HepG2 (cell line): ENCODE data around the gene CLEC10A. TPM values are rescaled to one million over a fixed set of nuclear protein-coding genes. Genes with fewer than 3 reads are reported as not detected.

ENCODE experiments used
- ATAC-seq: fragments of 200-7000 bp; cut with Tn5 transposase; 3 replicates; pipeline ENCODE4 v1.9.1; 2020; ENCODE audit warnings: mild to moderate bottlenecking, moderate library complexity
- BruUV-seq: library from RNA; stranded (reverse); fragments of 400-500 nt; replicated peaks from 2 replicates; lab custom pipeline; 2021; lab: Mats Ljungman, UMichigan
- CTCF ChIA-PET: fragments of 300-600 bp; formaldehyde crosslinking; extraction: SDS; loops from one replicate; lab custom pipeline; 2021; ENCODE audit warnings: low total read pairs, inconsistent platforms, low intra/inter-chr PET ratio; lab: Yijun Ruan, JAX
- POLR2A ChIA-PET: fragments of 350-600 bp; sonication (Branson Sonifier 250); formaldehyde crosslinking; loops from one replicate; lab custom pipeline; 2020; ENCODE audit warnings: antibody characterized with exemption, inconsistent platforms; lab: Yijun Ruan, JAX
- DNase-seq: peaks from one replicate; pipeline ENCODE4 v3.0.0-alpha.2; 2015; ENCODE audit warnings: low spot score
- FAIRE-seq: peaks from 3 replicates; lab custom pipeline; 2011; peaks lifted over from hg19 to GRCh38; lab: Jason Lieb, UNC
- H2AFZ ChIP-seq: one replicate; pipeline ENCODE4 v1.6.1; 2011; ENCODE audit warnings: low read length, inconsistent platforms
- H3K27ac ChIP-seq: fragments of 300-600 bp; 3 replicates; pipeline ENCODE4 v1.8.0; 2011; ENCODE audit warnings: mixed run types, mild to moderate bottlenecking, mixed read lengths, low read length, inconsistent platforms; ENCODE audit not compliant: insufficient read depth; ENCODE audit errors: extremely low read length
- H3K27me3 ChIP-seq, 2 experiments: fragments of 200-600 bp in 1 of 2; 2 replicates in 1 of 2; 3 replicates in 1 of 2; pipeline versions ENCODE4 v1.6.0 to v1.8.0; 2011; ENCODE audit warnings: low read length in 2 of 2, mild to moderate bottlenecking in 2 of 2, moderate library complexity in 2 of 2, inconsistent platforms in 1 of 2; ENCODE audit not compliant: insufficient read depth in 2 of 2, control insufficient read depth in 1 of 2
- H3K36me3 ChIP-seq, 2 experiments: fragments of 200-600 bp in 1 of 2; replicated peaks in 1 of 2; 2 replicates in 1 of 2; 3 replicates in 1 of 2; pipeline versions ENCODE4 v1.5.1 to v1.8.0; 2011; ENCODE audit warnings: low read length in 2 of 2, inconsistent platforms in 1 of 2; ENCODE audit not compliant: insufficient read depth in 2 of 2, control insufficient read depth in 1 of 2
- H3K4me1 ChIP-seq: 2 replicates; pipeline ENCODE4 v1.5.1; 2012; ENCODE audit warnings: low read length, inconsistent platforms; ENCODE audit not compliant: insufficient read depth
- H3K4me2 ChIP-seq: 2 replicates; pipeline ENCODE4 v1.6.0; 2011; ENCODE audit warnings: low read depth, low read length, inconsistent platforms
- H3K4me3 ChIP-seq, 3 experiments: fragments of 200-600 bp in 1 of 3; sonication (generic), shearing (Covaris generic) in 1 of 3; replicated peaks in 1 of 3; 2 replicates each; pipeline ENCODE4 v1.5.1; 2011 to 2016; ENCODE audit warnings: low read length in 3 of 3, inconsistent platforms in 2 of 3, low read depth in 2 of 3, mild to moderate bottlenecking in 2 of 3, control low read depth in 1 of 3, mixed read lengths in 1 of 3; ENCODE audit not compliant: insufficient read depth in 1 of 3
- H3K79me2 ChIP-seq: one replicate; pipeline ENCODE4 v1.6.1; 2011; ENCODE audit warnings: low read length, inconsistent platforms; ENCODE audit not compliant: insufficient read depth
- H3K9ac ChIP-seq: 2 replicates; pipeline ENCODE4 v1.6.0; 2011; ENCODE audit warnings: mild to moderate bottlenecking, low read depth, low read length, inconsistent platforms; ENCODE audit not compliant: insufficient read depth
- H3K9me3 ChIP-seq: 2 replicates; pipeline ENCODE4 v1.5.1; 2012; ENCODE audit warnings: mild to moderate bottlenecking, low read length
- H4K20me1 ChIP-seq: 2 replicates; pipeline ENCODE4 v1.6.0; 2011; ENCODE audit warnings: inconsistent platforms, mild to moderate bottlenecking, low read length, moderate library complexity; ENCODE audit not compliant: insufficient read depth
- AKAP8 ChIP-seq: sonication (generic); formaldehyde crosslinking; IDR thresholded peaks from 2 replicates; pipeline ENCODE4 v1.5.1; 2020; ENCODE audit warnings: mild to moderate bottlenecking, missing genetic modification reagents
- DNMT3B ChIP-seq: conservative IDR thresholded peaks from 2 replicates; pipeline ENCODE4 v1.6.1; 2016; ENCODE audit warnings: missing biosample characterization, control low read depth
- FOXO4 ChIP-seq: sonication (generic); formaldehyde crosslinking; conservative IDR thresholded peaks from 2 replicates; pipeline ENCODE4 v1.8.1; 2023; ENCODE audit warnings: missing genetic modification reagents
- HNRNPH1 ChIP-seq: fragments of 200-400 bp; formaldehyde crosslinking; optimal IDR thresholded peaks from 2 replicates; pipeline ENCODE3; 2017; ENCODE audit warnings: mild to moderate bottlenecking, low read depth, low read length
- JDP2 ChIP-seq: sonication (generic); formaldehyde crosslinking; IDR thresholded peaks from 2 replicates; pipeline ENCODE4 v1.8.1; 2022; ENCODE audit warnings: missing genetic modification reagents, borderline replicate concordance
- LCORL ChIP-seq, 2 experiments: fragments of 450-650 bp in 1 of 2; sonication (generic) in 1 of 2; formaldehyde crosslinking in 1 of 2; IDR thresholded peaks; 2 replicates each; pipeline versions ENCODE4 v1.5.0 to v1.6.1; 2017 to 2020; ENCODE audit warnings: antibody characterized with exemption in 1 of 2, missing genetic modification reagents in 1 of 2
- PAF1 ChIP-seq: IDR thresholded peaks from 2 replicates; pipeline ENCODE4 v1.6.1; 2016; ENCODE audit warnings: missing genetic modification reagents, missing compliant biosample characterization
- ZNF772 ChIP-seq: sonication (generic); formaldehyde crosslinking; IDR thresholded peaks from 2 replicates; pipeline ENCODE4 v1.5.0; 2020; ENCODE audit warnings: mild to moderate bottlenecking, missing genetic modification reagents
- WGBS: methylation state at CpG from one replicate; pipeline ENCODE4 v1.1.6; 2017; ENCODE audit warnings: low lambda C conversion rate; 5-methylcytosine and 5-hydroxymethylcytosine counted together
- in situ Hi-C: cut with HindIII; loops from 2 replicates; pipeline ENCODE4 v1.10.0; 2017; ENCODE audit warnings: low pct_unique_long_range_greater_than_20kb; ENCODE audit not compliant: extremely low pct_ligation_motif_present
- intact Hi-C: fragments of 100-400 bp; cut with micrococcal nuclease; formaldehyde crosslinking; loops from one replicate; pipeline ENCODE4 v1.10.0; 2022; ENCODE audit not compliant: unreplicated experiment
- polyA plus RNA-seq, 8 experiments: library from polyadenylated mRNA; depleted of rRNA in 3 of 8; stranded (reverse) in 7 of 8; unstranded in 1 of 8; fragments of >200 nt; fragmentation: Illumina TruSeq in 4 of 8; extraction: Trizol in 4 of 8; gene quantifications; 2 replicates each; pipeline versions ENCODE4 v1.2.1 to v1.2.3, GENCODE V29; 2011 to 2016; ENCODE audit warnings: low read depth in 4 of 8, missing spikeins in 1 of 8, mixed read lengths in 1 of 8; ENCODE audit not compliant: insufficient read depth in 1 of 8
- total RNA-seq, 5 experiments: library from RNA; depleted of rRNA; stranded (reverse); fragments of >200 nt; fragmentation: Illumina TruSeq; extraction: Trizol; gene quantifications; 2 replicates each; pipeline ENCODE4 v1.2.3, GENCODE V29; 2016; ENCODE audit warnings: low read depth in 1 of 5

Gene CLEC10A
- total and polyA plus RNA-seq, 2 of the 13 experiments (the other 11 are each of a cell fraction or from before 2014, with no cell fraction given), result 0.33 TPM; not detected in 1

GRCh38 chr17:7110617-7111306 lies 30.7 kb upstream of the CLEC10A start:
- Histone ChIP-seq H3K4me1 (peaks cover 59% of the 10 kb centered on the region), H3K27ac (no peak overlapping the region), H3K27me3 (peaks cover 0 to 5% of the 10 kb centered on the region in 2 experiments; a peak in 1 of 5 replicates), H3K9me3 (no peaks in the 10 kb centered on the region), H3K9ac (peak overlapping the region; percentile 7; the same call in 1 of the 2 replicates), H4K20me1 (peaks cover 14% of the 10 kb centered on the region), H3K4me3 (peak overlapping the region in 2 of 3 experiments; percentile 7 to 37; a peak in 3 of 6 replicates), H3K4me2 (peak overlapping the region; percentile 69), H3K36me3 (peaks cover 14 to 36% of the 10 kb centered on the region in 2 experiments), H2AFZ (no peak overlapping the region), H3K79me2 (peaks cover 58% of the 10 kb centered on the region)
- no peak for TF ChIP-seq DNMT3B (CRISPR knock-in tag)
- TF ChIP-seq FOXO4 (CRISPR knock-in tag), result 0 out of 2 replicates have a peak, but pooled peaks have one; percentile 52
- CTCF ChIA-PET, result no interaction called here
- FAIRE-seq, result no peak
- intact Hi-C loops, result no loop called here
- no TSS peak for BruUV-seq
- POLR2A ChIA-PET, result interaction anchor here (0.9 to 5.2 kb wide), 4 partner anchors 9 to 32 kb away, joined by 3 to 36 read pairs (median 16); no protein-coding TSS in a partner anchor
- no peak for ATAC-seq
- WGBS, result 56% methylated on average over 11 of the region's 11 CpGs
- no peak for DNase-seq
- in situ Hi-C loops, result no loop called here

- CTCF ChIA-PET, result no interaction called here
- TF ChIP-seq AKAP8, result 0 out of 2 replicates have a peak, but pooled peaks have one; percentile 35
- no peak for TF ChIP-seq JDP2 (CRISPR knock-in tag)
- 0 out of 2 replicates have a peak, but pooled peaks have one; percentile 40 for TF ChIP-seq PAF1
- TF ChIP-seq ZNF772 (CRISPR knock-in tag), result no peak
- TF ChIP-seq LCORL (IDR thresholded peaks at IDR 0.05), result no peak
- 0 out of 2 replicates have a peak, but pooled peaks have one; percentile 36 for TF ChIP-seq LCORL (CRISPR knock-in tag; IDR thresholded peaks at IDR 0.05)
- peak; percentile 9 for TF ChIP-seq HNRNPH1
Observed at GRCh38 chr17:7109461-7110322, 29.6 kb upstream of the CLEC10A start.

More at GRCh38 chr17:7109461-7110322, 29.6 kb upstream of the CLEC10A start:
- POLR2A ChIA-PET, result interaction anchor here (0.9 to 5.2 kb wide), 4 partner anchors 8 to 31 kb away, joined by 3 to 36 read pairs (median 16); no protein-coding TSS in a partner anchor
- Histone ChIP-seq H3K4me3 (peak overlapping the region in 1 of 3 experiments; percentile 24; a peak in 2 of 6 replicates), H2AFZ (no peak overlapping the region), H3K9ac (no peak overlapping the region), H3K36me3 (peaks cover 14 to 45% of the 10 kb centered on the region in 2 experiments), H3K4me2 (peak overlapping the region; percentile 69), H3K4me1 (peaks cover 51% of the 10 kb centered on the region), H3K79me2 (peaks cover 56% of the 10 kb centered on the region), H4K20me1 (peaks cover 14% of the 10 kb centered on the region), H3K27ac (peak overlapping the region; percentile 31), H3K9me3 (no peaks in the 10 kb centered on the region), H3K27me3 (peaks cover 0 to 5% of the 10 kb centered on the region in 2 experiments; a peak in 1 of 5 replicates)
- no TSS peak for BruUV-seq
- 75% methylated on average over 10 of the region's 10 CpGs for WGBS
- in situ Hi-C loops (no loop called here), intact Hi-C loops (no loop called here)
- ATAC-seq (no peak), FAIRE-seq (no peak), DNase-seq (no peak)
